Stimulated activated CD8-positive, alpha-beta memory T cell treated with anti-CD3 and anti-CD28 coated beads, Interleukin-15, amount 100 ng/mL, for 48 hours (primary cell): ENCODE results near the gene SMTN.

Experiments used
- DNase-seq, 2 donors: peaks; one replicate each; pipeline ENCODE4 v3.0.0-alpha.2; 2020; ENCODE audit warnings: low read depth in 2 of 2

SMTN gene

GRCh38 chr22:31153357-31153756 is 72.2 kb downstream of the SMTN start:
- no peak for DNase-seq
